Nephron (organoid): ENCODE data around the gene SDHC.

Experiments used
- H3K27ac Mint-ChIP-seq, 3 experiments: 2 replicates each; pipeline ENCODE4 v1.8.0; 2020; ENCODE audit warnings: mixed read lengths in 3 of 3, mild to moderate bottlenecking in 2 of 3, moderate library complexity in 1 of 3
- H3K27me3 Mint-ChIP-seq: 2 replicates; pipeline ENCODE4 v1.8.0; 2021; ENCODE audit warnings: low read depth, mild to moderate bottlenecking, moderate library complexity, mixed read lengths
- H3K36me3 Mint-ChIP-seq: 2 replicates; pipeline ENCODE4 v1.8.0; 2020; ENCODE audit warnings: low read depth, mixed read lengths
- H3K4me1 Mint-ChIP-seq: 2 replicates; pipeline ENCODE4 v1.8.0; 2020; ENCODE audit warnings: mixed read lengths
- H3K4me3 Mint-ChIP-seq, 3 experiments: 2 replicates each; pipeline ENCODE4 v1.8.0; 2020; ENCODE audit warnings: mild to moderate bottlenecking in 3 of 3, mixed read lengths in 3 of 3, moderate library complexity in 2 of 3
- H3K9me3 Mint-ChIP-seq: 2 replicates; pipeline ENCODE4 v1.8.0; 2020; ENCODE audit warnings: mixed read lengths
- CTCF ChIP-seq, 3 experiments: fragments of 200-600 bp; sonication (generic); IDR thresholded peaks; one replicate each; pipeline ENCODE4 v1.5.0; 2021; ENCODE audit warnings: antibody characterized with exemption in 3 of 3; ENCODE audit not compliant: unreplicated experiment in 3 of 3

Gene SDHC

GRCh38 chr1:161290779-161291178, 23.4 kb upstream of the SDHC start:
- H3K27me3 Mint-ChIP-seq = peaks cover 5% of the 10 kb centered on the region

GRCh38 chr1:161297415-161297814, 16.8 kb upstream of the SDHC start:
- Mint-ChIP-seq H3K9me3 (no peaks in the 10 kb centered on the region), H3K27me3 (no peaks in the 10 kb centered on the region), H3K36me3 (no peaks in the 10 kb centered on the region), H3K4me3 (no peak overlapping the region), H3K4me1 (no peaks in the 10 kb centered on the region), H3K27ac (no peak overlapping the region)
- TF ChIP-seq CTCF (IDR thresholded peaks at IDR 0.05; ENCODE audit: unreplicated experiment in 3 of 3) = no peak

More at GRCh38 chr1:161290779-161291178, 23.4 kb upstream of the SDHC start:
- Mint-ChIP-seq H3K4me3 (no peak overlapping the region), H3K4me1 (no peaks in the 10 kb centered on the region), H3K9me3 (no peaks in the 10 kb centered on the region), H3K36me3 (no peaks in the 10 kb centered on the region), H3K27ac (no peak overlapping the region)
- TF ChIP-seq CTCF (IDR thresholded peaks at IDR 0.05; ENCODE audit: unreplicated experiment in 3 of 3) = no peak

- Mint-ChIP-seq H3K27me3 (no peaks in the 10 kb centered on the region), H3K27ac (no peak overlapping the region), H3K36me3 (no peaks in the 10 kb centered on the region), H3K4me3 (no peak overlapping the region), H3K9me3 (no peaks in the 10 kb centered on the region), H3K4me1 (no peaks in the 10 kb centered on the region)
- no peak for TF ChIP-seq CTCF (IDR thresholded peaks at IDR 0.05; ENCODE audit: unreplicated experiment in 3 of 3)
These were observed 16.1 kb upstream of the SDHC start for GRCh38 chr1:161298116-161298515.

- no peaks in the 10 kb centered on the region for H3K9me3 Mint-ChIP-seq
- H3K27me3 Mint-ChIP-seq = no peaks in the 10 kb centered on the region
- H3K4me1 Mint-ChIP-seq = peaks cover 5% of the 10 kb centered on the region
- no peak for TF ChIP-seq CTCF (IDR thresholded peaks at IDR 0.05; ENCODE audit: unreplicated experiment in 3 of 3)
- no peak overlapping the region for H3K4me3 Mint-ChIP-seq
- no peaks in the 10 kb centered on the region for H3K36me3 Mint-ChIP-seq
- no peak overlapping the region for H3K27ac Mint-ChIP-seq
These were observed 14.8 kb upstream of the SDHC start for GRCh38 chr1:161299347-161299746.

- H3K36me3 Mint-ChIP-seq = no peaks in the 10 kb centered on the region
- H3K9me3 Mint-ChIP-seq = no peaks in the 10 kb centered on the region
- peaks cover 12% of the 10 kb centered on the region for H3K4me1 Mint-ChIP-seq
- TF ChIP-seq CTCF (IDR thresholded peaks at IDR 0.05; ENCODE audit: unreplicated experiment in 3 of 3) = no peak
- H3K4me3 Mint-ChIP-seq = no peak overlapping the region
- H3K27me3 Mint-ChIP-seq = no peaks in the 10 kb centered on the region
- H3K27ac Mint-ChIP-seq = no peak overlapping the region
These were observed 13.7 kb upstream of the SDHC start for GRCh38 chr1:161300478-161300877.
